GM12873 (cell line): ENCODE measurements around the gene AGTRAP.

ENCODE experiments used
- TF ChIP-seq, protein P1 (sequence below): IDR thresholded peaks from 2 replicates; pipeline ENCODE4 v1.5.1; 2012; ENCODE audit warnings: low read depth, mild to moderate bottlenecking, moderate library complexity, low read length, control low read depth; ENCODE audit not compliant: insufficient read depth; ENCODE audit errors: missing control alignments

AGTRAP gene

GRCh38 chr1:11738783-11739182 is 2.8 kb downstream of the AGTRAP start:
- TF ChIP-seq, protein P1, sequence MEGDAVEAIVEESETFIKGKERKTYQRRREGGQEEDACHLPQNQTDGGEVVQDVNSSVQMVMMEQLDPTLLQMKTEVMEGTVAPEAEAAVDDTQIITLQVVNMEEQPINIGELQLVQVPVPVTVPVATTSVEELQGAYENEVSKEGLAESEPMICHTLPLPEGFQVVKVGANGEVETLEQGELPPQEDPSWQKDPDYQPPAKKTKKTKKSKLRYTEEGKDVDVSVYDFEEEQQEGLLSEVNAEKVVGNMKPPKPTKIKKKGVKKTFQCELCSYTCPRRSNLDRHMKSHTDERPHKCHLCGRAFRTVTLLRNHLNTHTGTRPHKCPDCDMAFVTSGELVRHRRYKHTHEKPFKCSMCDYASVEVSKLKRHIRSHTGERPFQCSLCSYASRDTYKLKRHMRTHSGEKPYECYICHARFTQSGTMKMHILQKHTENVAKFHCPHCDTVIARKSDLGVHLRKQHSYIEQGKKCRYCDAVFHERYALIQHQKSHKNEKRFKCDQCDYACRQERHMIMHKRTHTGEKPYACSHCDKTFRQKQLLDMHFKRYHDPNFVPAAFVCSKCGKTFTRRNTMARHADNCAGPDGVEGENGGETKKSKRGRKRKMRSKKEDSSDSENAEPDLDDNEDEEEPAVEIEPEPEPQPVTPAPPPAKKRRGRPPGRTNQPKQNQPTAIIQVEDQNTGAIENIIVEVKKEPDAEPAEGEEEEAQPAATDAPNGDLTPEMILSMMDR, result no peak

GRCh38 chr1:11740258-11741192 is 4.6 kb downstream of the AGTRAP start:
- TF ChIP-seq, protein P1, result no peak

- TF ChIP-seq, protein P1, result no peak
Observed at GRCh38 chr1:11741482-11741881, 5.5 kb downstream of the AGTRAP start.

DNA sequence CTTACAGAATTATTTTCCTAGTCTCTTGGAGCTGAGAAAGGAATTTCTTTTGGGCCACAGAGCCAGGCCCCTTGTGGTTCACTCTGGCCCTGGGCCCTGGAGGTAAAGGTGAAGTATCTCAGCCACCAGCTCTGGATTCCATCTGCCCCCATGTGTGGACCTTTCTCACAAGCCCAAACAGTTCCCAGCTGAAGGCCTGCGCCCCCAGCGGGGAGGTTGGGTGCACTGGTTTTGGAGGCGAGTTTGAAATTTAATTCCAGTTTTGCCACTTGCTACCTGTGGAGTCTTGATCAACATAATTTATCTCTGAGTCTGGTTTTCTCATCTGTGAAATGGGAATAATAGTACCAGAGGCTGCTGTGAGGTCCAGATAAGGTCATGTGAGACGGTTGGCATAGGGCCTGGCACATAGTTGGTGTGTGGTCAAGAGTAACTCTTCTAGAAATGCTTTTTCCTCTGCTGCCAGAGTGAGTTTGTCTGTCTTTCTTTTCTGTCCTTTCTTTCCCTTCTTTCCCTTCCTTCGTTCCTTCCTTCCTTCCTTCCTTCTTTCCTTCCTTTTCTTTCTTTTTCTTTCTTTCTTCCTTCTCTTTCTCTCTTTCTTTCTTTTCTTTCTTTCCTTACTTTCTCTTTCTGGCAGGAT is 6.1 kb downstream of the AGTRAP start:
- TF ChIP-seq, protein P1, result no peak

DNA sequence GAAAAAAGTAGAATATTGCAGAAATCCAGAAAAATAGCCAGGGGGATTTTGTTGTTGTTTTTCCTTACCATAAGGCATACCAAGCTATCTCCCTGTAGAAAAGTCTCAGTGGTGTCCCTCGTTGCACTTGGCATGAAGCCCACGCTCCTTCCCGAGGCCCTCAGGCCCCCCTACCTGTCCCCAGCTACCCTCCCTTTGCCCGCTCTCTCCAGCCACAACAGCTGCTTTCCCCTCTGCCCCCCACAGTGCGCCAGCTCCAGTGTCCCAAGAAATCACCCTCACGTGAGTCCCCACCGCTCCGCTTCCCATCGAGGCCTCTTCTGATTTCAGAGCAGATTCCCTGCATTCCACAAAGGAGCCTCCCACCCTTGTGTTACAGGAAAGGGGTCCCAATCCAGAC is 8.4 kb downstream of the AGTRAP start:
- TF ChIP-seq, protein P1, result no peak

GRCh38 chr1:11746092-11746491 is 10.2 kb downstream of the AGTRAP start:
- TF ChIP-seq, protein P1, result no peak

DNA sequence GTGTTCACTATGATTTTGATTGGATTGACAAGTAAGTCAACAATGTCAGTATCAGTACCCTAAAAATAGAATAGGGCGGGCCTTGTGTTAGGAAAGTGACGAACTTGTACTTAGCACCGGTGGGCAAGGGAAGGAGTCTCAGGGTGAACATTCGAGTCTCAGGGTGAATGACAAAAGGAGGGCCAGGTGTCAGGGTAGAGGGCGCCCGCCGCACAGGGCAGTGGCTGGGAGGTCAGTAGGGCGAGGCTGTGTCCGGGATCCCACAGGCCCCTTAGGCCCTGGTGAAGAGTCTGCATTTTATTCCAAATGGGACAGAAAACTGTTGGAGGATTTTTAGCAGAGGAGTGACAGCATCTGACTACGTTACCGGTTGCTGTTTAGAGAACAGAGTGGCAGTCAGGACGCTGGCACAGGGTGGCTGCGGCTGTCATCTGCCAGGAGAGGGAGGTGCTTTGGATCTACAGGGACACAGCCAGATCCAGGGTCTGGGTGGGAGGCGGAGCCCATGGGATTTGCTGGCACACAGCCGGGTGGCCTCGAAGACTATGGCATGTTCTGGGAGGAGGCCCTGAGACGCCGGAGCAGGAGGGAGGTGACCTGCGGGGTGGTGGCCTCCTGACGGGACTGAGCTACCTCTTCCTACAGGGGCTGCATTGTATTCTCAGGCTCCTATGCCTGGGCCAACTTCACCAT is 11.0 kb downstream of the AGTRAP start:
- TF ChIP-seq, protein P1, result no peak
